CD14-positive monocyte (primary cell): ENCODE results near the gene SYTL1. TPM values are rescaled to one million over a fixed set of nuclear protein-coding genes. Genes with fewer than 3 reads are reported as not detected.
A peak's percentile ranks its signal among the peaks of the same experiment; 100 is the strongest.

Experiments used
- DNase-seq, 3 donors: peaks; one replicate each; pipeline ENCODE4 v3.0.0-alpha.2; 2011 to 2022
- H2AFZ ChIP-seq: 2 replicates; pipeline ENCODE4 v1.6.0; 2012; ENCODE audit warnings: mild to moderate bottlenecking, low read depth, low read length, inconsistent platforms; ENCODE audit not compliant: insufficient read depth, poor library complexity, severe bottlenecking
- H3K27ac ChIP-seq, 2 donors: 1 replicate in 1 of 2; 2 replicates in 1 of 2; pipeline ENCODE4 v1.5.1; 2012 to 2013; ENCODE audit warnings: low read length in 2 of 2, control low read depth in 1 of 2, inconsistent platforms in 1 of 2, low read depth in 1 of 2, mild to moderate bottlenecking in 1 of 2
- H3K27me3 ChIP-seq, 2 donors: one replicate each; pipeline versions ENCODE4 v1.6.0 to v1.6.1; 2011 to 2013; ENCODE audit warnings: low read length in 2 of 2; ENCODE audit not compliant: control insufficient read depth in 2 of 2, insufficient read depth in 2 of 2
- H3K36me3 ChIP-seq, 2 donors: replicated peaks in 1 of 2; 1 replicate in 1 of 2; 2 replicates in 1 of 2; pipeline versions ENCODE4 v1.5.1 to v1.6.1; 2012 to 2013; ENCODE audit warnings: low read length in 2 of 2, control low read depth in 1 of 2, inconsistent platforms in 1 of 2, mild to moderate bottlenecking in 1 of 2; ENCODE audit not compliant: insufficient read depth in 2 of 2, control insufficient read depth in 1 of 2
- H3K4me1 ChIP-seq, 2 donors: 1 replicate in 1 of 2; 2 replicates in 1 of 2; pipeline versions ENCODE4 v1.5.1 to v1.6.1; 2012 to 2013; ENCODE audit warnings: low read length in 2 of 2, control low read depth in 1 of 2, inconsistent platforms in 1 of 2, mild to moderate bottlenecking in 1 of 2, moderate library complexity in 1 of 2; ENCODE audit not compliant: insufficient read depth in 2 of 2, control insufficient read depth in 1 of 2
- H3K4me2 ChIP-seq: replicated peaks from 2 replicates; pipeline ENCODE3; 2012; ENCODE audit warnings: low read length, moderate library complexity, mild to moderate bottlenecking; ENCODE audit not compliant: poor library complexity, severe bottlenecking; ENCODE audit errors: extremely low read depth
- H3K4me3 ChIP-seq, 3 experiments: fragments of 200-600 bp in 1 of 3; sonication (generic) in 1 of 3; replicated peaks in 1 of 3; 1 replicate in 2 of 3; 2 replicates in 1 of 3; pipeline ENCODE4 v1.5.1; 2011 to 2013; ENCODE audit warnings: low read length in 3 of 3, mild to moderate bottlenecking in 3 of 3, control low read depth in 2 of 3, low read depth in 2 of 3, inconsistent platforms in 1 of 3, moderate library complexity in 1 of 3
- H3K79me2 ChIP-seq: 2 replicates; pipeline ENCODE4 v1.6.0; 2012; ENCODE audit warnings: mild to moderate bottlenecking, control low read depth, inconsistent platforms, low read length, moderate library complexity; ENCODE audit not compliant: insufficient read depth
- H3K9ac ChIP-seq: 2 replicates; pipeline ENCODE4 v1.6.0; 2017; ENCODE audit warnings: low read length, mild to moderate bottlenecking; ENCODE audit not compliant: insufficient read depth, poor library complexity, severe bottlenecking
- H3K9me3 ChIP-seq, 2 donors: replicated peaks in 1 of 2; 1 replicate in 1 of 2; 2 replicates in 1 of 2; pipeline versions ENCODE4 v1.5.1 to v1.6.1; 2012 to 2013; ENCODE audit warnings: low read length in 2 of 2, control low read depth in 1 of 2; ENCODE audit not compliant: control insufficient read depth in 1 of 2, insufficient read depth in 1 of 2
- H4K20me1 ChIP-seq: 2 replicates; pipeline ENCODE4 v1.6.0; 2012; ENCODE audit warnings: mild to moderate bottlenecking, low read length, control low read depth, moderate library complexity; ENCODE audit not compliant: insufficient read depth
- H3K27ac Mint-ChIP-seq, 7 donors: one replicate each; pipeline ENCODE4 v1.8.0; 2020; ENCODE audit warnings: mild to moderate bottlenecking in 7 of 7, mixed read lengths in 7 of 7, moderate library complexity in 6 of 7, inconsistent platforms in 2 of 7
- H3K27me3 Mint-ChIP-seq, 3 donors: one replicate each; pipeline ENCODE4 v1.8.0; 2021 to 2022; ENCODE audit warnings: low read depth in 3 of 3, mild to moderate bottlenecking in 3 of 3, mixed read lengths in 3 of 3, moderate library complexity in 3 of 3, inconsistent platforms in 1 of 3
- H3K36me3 Mint-ChIP-seq, 2 donors: one replicate each; pipeline ENCODE4 v1.8.0; 2020; ENCODE audit warnings: mixed read lengths in 2 of 2, inconsistent platforms in 1 of 2, mild to moderate bottlenecking in 1 of 2
- H3K4me1 Mint-ChIP-seq: one replicate; pipeline ENCODE4 v1.8.0; 2020; ENCODE audit warnings: mild to moderate bottlenecking, mixed read lengths
- H3K4me3 Mint-ChIP-seq, 2 donors: one replicate each; pipeline ENCODE4 v1.8.0; 2020; ENCODE audit warnings: mild to moderate bottlenecking in 2 of 2, mixed read lengths in 2 of 2, moderate library complexity in 1 of 2
- H3K9me3 Mint-ChIP-seq, 7 donors: one replicate each; pipeline ENCODE4 v1.8.0; 2020 to 2022; ENCODE audit warnings: mixed read lengths in 7 of 7, mild to moderate bottlenecking in 6 of 7, moderate library complexity in 6 of 7, inconsistent platforms in 2 of 7
- WGBS: methylation state at CpG from one replicate; pipeline ENCODE4 v1.1.5; 2013; ENCODE audit warnings: missing lambda C conversion rate; ENCODE audit not compliant: insufficient coverage; 5-methylcytosine and 5-hydroxymethylcytosine counted together
- intact Hi-C, 2 donors: fragments of 100-400 bp; cut with micrococcal nuclease; formaldehyde crosslinking; loops; one replicate each; pipeline versions ENCODE4 v1.15.0 to v1.15.1; 2023
- polyA plus RNA-seq, 3 donors: library from polyadenylated mRNA; depleted of rRNA in 1 of 3; unstranded in 2 of 3; stranded (reverse) in 1 of 3; fragments of 300-500 nt in 2 of 3; fragments of >200 nt in 1 of 3; fragmentation: Illumina TruSeq in 2 of 3; gene quantifications; 1 replicate in 2 of 3; 2 replicates in 1 of 3; pipeline ENCODE4 v1.2.3, GENCODE V29; 2012 to 2021
- TF ChIP-seq, protein P1 (sequence below): fragments of 200-600 bp; IDR thresholded peaks from one replicate; pipeline ENCODE4 v1.8.0; 2022; ENCODE audit warnings: antibody characterized with exemption, mild to moderate bottlenecking

Gene SYTL1
- polyA plus RNA-seq, 3 donors = 26.9 to 95.8 (median 44.6) TPM

DNA sequence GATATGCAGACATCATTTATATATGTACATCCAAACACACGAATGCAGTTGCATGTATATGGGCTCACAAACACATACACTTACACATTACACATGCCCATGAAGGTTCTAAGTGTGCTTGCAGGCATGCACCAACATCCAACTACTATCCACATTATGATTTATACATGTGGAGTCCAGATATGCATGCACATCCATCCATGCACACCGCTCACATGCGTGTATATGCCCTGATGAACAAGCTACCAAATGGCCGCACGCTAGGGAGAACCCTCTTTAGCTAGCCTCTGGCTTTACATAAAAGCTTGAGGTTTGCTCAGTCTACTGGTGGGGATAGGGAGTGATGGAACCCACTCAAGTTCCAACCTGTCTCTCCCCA, 59.1 kb downstream of the SYTL1 start:
- Histone ChIP-seq H3K79me2 (no peaks in the 10 kb centered on the region), H3K36me3 (peaks cover 5% of the 10 kb centered on the region in 2 donors), H4K20me1 (peaks cover 57% of the 10 kb centered on the region), H2AFZ (no peak overlapping the region), H3K27me3 (no peaks in the 10 kb centered on the region), H3K4me1 (peaks cover 26 to 32% of the 10 kb centered on the region in 2 donors), H3K27ac (no peak overlapping the region), H3K4me3 (no peak overlapping the region), H3K4me2 (no peak overlapping the region), H3K9ac (no peak overlapping the region), H3K9me3 (no peaks in the 10 kb centered on the region)
- H3K4me3 Mint-ChIP-seq = no peak overlapping the region
- DNase-seq = no peak
- intact Hi-C loops = loop anchor here in 1 of 2 donors (5.0 to 10.0 kb wide), 2 partner anchors 201 to 264 kb away; partner anchors contain the start of gene AHDC1
- peaks cover 35% of the 10 kb centered on the region for H3K4me1 Mint-ChIP-seq
- peaks cover 6 to 14% of the 10 kb centered on the region in 2 donors for H3K36me3 Mint-ChIP-seq
- no CpG with 5 or more reads among the region's 5 CpGs for WGBS
- no peaks in the 10 kb centered on the region for H3K9me3 Mint-ChIP-seq
- TF ChIP-seq, protein P1, sequence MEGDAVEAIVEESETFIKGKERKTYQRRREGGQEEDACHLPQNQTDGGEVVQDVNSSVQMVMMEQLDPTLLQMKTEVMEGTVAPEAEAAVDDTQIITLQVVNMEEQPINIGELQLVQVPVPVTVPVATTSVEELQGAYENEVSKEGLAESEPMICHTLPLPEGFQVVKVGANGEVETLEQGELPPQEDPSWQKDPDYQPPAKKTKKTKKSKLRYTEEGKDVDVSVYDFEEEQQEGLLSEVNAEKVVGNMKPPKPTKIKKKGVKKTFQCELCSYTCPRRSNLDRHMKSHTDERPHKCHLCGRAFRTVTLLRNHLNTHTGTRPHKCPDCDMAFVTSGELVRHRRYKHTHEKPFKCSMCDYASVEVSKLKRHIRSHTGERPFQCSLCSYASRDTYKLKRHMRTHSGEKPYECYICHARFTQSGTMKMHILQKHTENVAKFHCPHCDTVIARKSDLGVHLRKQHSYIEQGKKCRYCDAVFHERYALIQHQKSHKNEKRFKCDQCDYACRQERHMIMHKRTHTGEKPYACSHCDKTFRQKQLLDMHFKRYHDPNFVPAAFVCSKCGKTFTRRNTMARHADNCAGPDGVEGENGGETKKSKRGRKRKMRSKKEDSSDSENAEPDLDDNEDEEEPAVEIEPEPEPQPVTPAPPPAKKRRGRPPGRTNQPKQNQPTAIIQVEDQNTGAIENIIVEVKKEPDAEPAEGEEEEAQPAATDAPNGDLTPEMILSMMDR = no peak
- no peak overlapping the region for H3K27ac Mint-ChIP-seq
- peaks cover 0 to 5% (median 3%) of the 10 kb centered on the region in 3 donors for H3K27me3 Mint-ChIP-seq

GRCh38 chr1:27402349-27402754, 60.5 kb downstream of the SYTL1 start:
- no peak overlapping the region for H2AFZ ChIP-seq
- no peak overlapping the region for H3K9ac ChIP-seq
- peak overlapping the region in 1 of 2 donors; percentile 33 for H3K27ac ChIP-seq
- TF ChIP-seq, protein P1 = peak; percentile 66
- intact Hi-C loops = loop anchor here in 1 of 2 donors (5.0 to 10.0 kb wide), 2 partner anchors 200 to 262 kb away; partner anchors contain the start of gene AHDC1
- peaks cover 17 to 19% of the 10 kb centered on the region in 2 donors for H3K36me3 ChIP-seq
- Mint-ChIP-seq H3K36me3 (peaks cover 18 to 28% of the 10 kb centered on the region in 2 donors), H3K27me3 (peaks cover 0 to 5% (median 2%) of the 10 kb centered on the region in 3 donors), H3K27ac (peak overlapping the region in 3 of 7 donors; percentile 30 to 77 (median 69)), H3K9me3 (no peaks in the 10 kb centered on the region), H3K4me3 (no peak overlapping the region), H3K4me1 (peaks cover 38% of the 10 kb centered on the region)
- H3K4me2 ChIP-seq = peak overlapping the region; percentile 11
- peak; percentile 50 to 64 (median 56) for DNase-seq
- no peak overlapping the region for H3K4me3 ChIP-seq
- no peaks in the 10 kb centered on the region for H3K27me3 ChIP-seq
- H3K9me3 ChIP-seq = no peaks in the 10 kb centered on the region
- H4K20me1 ChIP-seq = peaks cover 69% of the 10 kb centered on the region
- H3K79me2 ChIP-seq = no peaks in the 10 kb centered on the region
- 19% methylated on average over 5 of the region's 8 CpGs for WGBS
- H3K4me1 ChIP-seq = peaks cover 26 to 32% of the 10 kb centered on the region in 2 donors
